B cell (primary cell): ENCODE results near the gene SOD3. TPM values are rescaled to one million over a fixed set of nuclear protein-coding genes. Genes with fewer than 3 reads are reported as not detected.

ENCODE experiments used
- ATAC-seq: fragments of 200-7000 bp; cut with Tn5 transposase; one replicate; pipeline ENCODE4 v1.10.0; 2021; ENCODE audit warnings: low read depth, mild to moderate bottlenecking, moderate number of reproducible peaks, moderate library complexity
- CTCF ChIA-PET: fragments of 350-600 bp; sonication (Branson Sonifier 250); formaldehyde crosslinking; loops from one replicate; lab custom pipeline; 2021; ENCODE audit warnings: antibody characterized with exemption, inconsistent platforms; lab: Charles Lee
- POLR2A ChIA-PET: fragments of 350-600 bp; sonication (Branson Sonifier 250); formaldehyde crosslinking; loops from one replicate; lab custom pipeline; 2021; ENCODE audit warnings: antibody characterized with exemption; lab: Charles Lee
- DNase-seq: peaks from one replicate; pipeline ENCODE4 v3.0.0; 2013
- H2AFZ ChIP-seq: 2 replicates; pipeline ENCODE4 v1.6.1; 2012; ENCODE audit warnings: mild to moderate bottlenecking, low read depth, low read length; ENCODE audit not compliant: insufficient read depth, poor library complexity, severe bottlenecking
- H3K27ac ChIP-seq, 2 donors: 1 replicate in 1 of 2; 2 replicates in 1 of 2; pipeline ENCODE4 v1.5.1; 2012 to 2013; ENCODE audit warnings: low read length in 2 of 2, mild to moderate bottlenecking in 2 of 2, moderate library complexity in 1 of 2
- H3K27me3 ChIP-seq, 4 experiments: fragments of 200-600 bp in 1 of 4; sonication (generic) in 1 of 4; replicated peaks in 1 of 4; 1 replicate in 2 of 4; 2 replicates in 2 of 4; pipeline versions ENCODE4 v1.6.1 to v1.7.0; 2013 to 2016; ENCODE audit warnings: low read length in 3 of 4, mild to moderate bottlenecking in 2 of 4, mixed read lengths in 1 of 4, moderate library complexity in 1 of 4; ENCODE audit not compliant: insufficient read depth in 4 of 4, control insufficient read depth in 3 of 4; ENCODE audit errors: control extremely low read depth in 1 of 4
- H3K36me3 ChIP-seq, 2 experiments: replicated peaks in 1 of 2; 1 replicate in 1 of 2; 2 replicates in 1 of 2; pipeline versions ENCODE4 v1.6.1 to v1.7.1; 2013; ENCODE audit warnings: low read length in 1 of 2; ENCODE audit not compliant: insufficient read depth in 2 of 2, control insufficient read depth in 1 of 2; ENCODE audit errors: control extremely low read depth in 1 of 2, extremely low read depth in 1 of 2
- H3K4me1 ChIP-seq, 2 donors: fragments of 200-600 bp in 1 of 2; sonication (generic) in 1 of 2; 1 replicate in 1 of 2; 2 replicates in 1 of 2; pipeline versions ENCODE4 v1.5.1 to v1.6.1; 2013 to 2017; ENCODE audit warnings: low read length in 2 of 2; ENCODE audit not compliant: control insufficient read depth in 2 of 2, insufficient read depth in 2 of 2
- H3K4me2 ChIP-seq: replicated peaks from 2 replicates; pipeline ENCODE3; 2012; ENCODE audit warnings: mild to moderate bottlenecking, low read depth, low read length; ENCODE audit not compliant: poor library complexity, severe bottlenecking
- H3K4me3 ChIP-seq, 5 experiments: fragments of 200-600 bp in 1 of 5; sonication (generic) in 1 of 5; 1 replicate in 3 of 5; 2 replicates in 2 of 5; pipeline versions ENCODE4 v1.5.1 to v1.7.0; 2011 to 2016; ENCODE audit warnings: low read length in 4 of 5, mild to moderate bottlenecking in 4 of 5, low read depth in 2 of 5, control low read depth in 1 of 5, moderate library complexity in 1 of 5; ENCODE audit not compliant: insufficient read depth in 1 of 5; ENCODE audit errors: control extremely low read depth in 1 of 5, extremely low read depth in 1 of 5
- H3K79me2 ChIP-seq: fragments of 200-600 bp; sonication (generic); one replicate; pipeline ENCODE4 v1.6.0; 2016; ENCODE audit warnings: low read length; ENCODE audit not compliant: control insufficient read depth, insufficient read depth
- H3K9ac ChIP-seq: fragments of 200-600 bp; sonication (generic); 2 replicates; pipeline ENCODE4 v1.6.1; 2017; ENCODE audit warnings: mild to moderate bottlenecking, low read length, moderate library complexity
- H3K9me3 ChIP-seq, 3 donors: one replicate each; pipeline versions ENCODE4 v1.6.1 to v1.7.1; 2013; ENCODE audit warnings: low read length in 2 of 3; ENCODE audit not compliant: control insufficient read depth in 2 of 3, insufficient read depth in 1 of 3; ENCODE audit errors: control extremely low read depth in 1 of 3
- H4K20me1 ChIP-seq: 2 replicates; pipeline ENCODE4 v1.6.0; 2012; ENCODE audit warnings: mild to moderate bottlenecking, low read length; ENCODE audit not compliant: insufficient read depth, control insufficient read depth, poor library complexity, severe bottlenecking
- H3K27ac Mint-ChIP-seq: one replicate; pipeline ENCODE4 v1.8.0; 2021; ENCODE audit warnings: mixed read lengths
- H3K27me3 Mint-ChIP-seq: one replicate; pipeline ENCODE4 v1.8.0; 2021; ENCODE audit warnings: mixed read lengths
- H3K4me1 Mint-ChIP-seq: one replicate; pipeline ENCODE4 v1.8.0; 2021; ENCODE audit warnings: mixed read lengths
- H3K4me3 Mint-ChIP-seq: one replicate; pipeline ENCODE4 v1.8.0; 2021; ENCODE audit warnings: mixed read lengths
- H3K9me3 Mint-ChIP-seq: one replicate; pipeline ENCODE4 v1.8.0; 2022; ENCODE audit warnings: mixed read lengths; ENCODE audit not compliant: insufficient read depth
- EZH2 ChIP-seq: IDR thresholded peaks from 2 replicates; pipeline ENCODE4 v1.6.1; 2012; ENCODE audit warnings: borderline replicate concordance, low read depth, mild to moderate bottlenecking, moderate library complexity, low read length; ENCODE audit not compliant: insufficient read depth, poor library complexity, severe bottlenecking
- WGBS: methylation state at CpG from one replicate; pipeline ENCODE4 v1.1.5; 2013; ENCODE audit warnings: missing lambda C conversion rate; ENCODE audit not compliant: insufficient coverage; 5-methylcytosine and 5-hydroxymethylcytosine counted together
- intact Hi-C: fragments of 100-400 bp; cut with micrococcal nuclease; formaldehyde crosslinking; loops from one replicate; pipeline ENCODE4 v1.10.0; 2022
- polyA plus RNA-seq: library from polyadenylated mRNA; depleted of rRNA; stranded (reverse); fragments of >200 nt; gene quantifications from 2 replicates; pipeline ENCODE4 v1.2.3, GENCODE V29; 2012
- total RNA-seq, 2 donors: library from RNA; stranded (reverse); fragments of 120-200 nt in 1 of 2; gene quantifications; 1 replicate in 1 of 2; 2 replicates in 1 of 2; pipeline versions ENCODE4 v1.2.3 to v1.2.4, GENCODE V29; 2013 to 2022
- TF ChIP-seq, protein P1 (sequence below): fragments of 200-600 bp; IDR thresholded peaks from one replicate; pipeline ENCODE4 v1.8.0; 2022; ENCODE audit warnings: antibody characterized with exemption, mild to moderate bottlenecking

Gene SOD3
- total and polyA plus RNA-seq, 2 donors (not counting 1 experiment from before 2014, with no cell fraction given): not detected

DNA sequence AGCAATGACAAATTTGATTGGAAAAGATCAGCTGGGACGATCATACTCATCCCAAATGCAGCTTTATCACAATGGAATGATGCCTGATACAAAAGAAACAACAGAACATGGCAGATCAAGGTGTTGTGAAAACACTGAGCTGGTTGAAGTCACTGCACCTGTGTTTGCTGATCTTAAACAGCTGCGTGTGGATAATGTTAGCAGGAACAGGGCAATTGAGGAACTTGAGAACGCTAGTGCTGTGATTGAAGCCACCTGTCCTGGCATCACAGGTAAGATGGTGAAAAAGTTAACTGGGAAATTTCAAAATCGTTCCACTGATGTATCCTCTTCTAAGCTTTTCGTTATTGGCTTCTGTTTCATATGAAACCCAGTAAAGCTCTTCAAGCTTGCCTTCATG lies 27.4 kb upstream of the SOD3 start:
- Mint-ChIP-seq H3K4me1 (no peaks in the 10 kb centered on the region), H3K9me3 (no peaks in the 10 kb centered on the region), H3K27me3 (no peaks in the 10 kb centered on the region), H3K4me3 (no peak overlapping the region), H3K27ac (no peak overlapping the region)
- 90% methylated on average over 4 of the region's 5 CpGs for WGBS
- DNase-seq (no peak), ATAC-seq (no peak)
- Histone ChIP-seq H3K27me3 (no peaks in the 10 kb centered on the region), H3K79me2 (no peaks in the 10 kb centered on the region), H3K27ac (no peak overlapping the region), H2AFZ (no peak overlapping the region), H4K20me1 (no peaks in the 10 kb centered on the region), H3K9me3 (no peaks in the 10 kb centered on the region), H3K4me2 (no peak overlapping the region), H3K9ac (no peak overlapping the region), H3K4me1 (no peaks in the 10 kb centered on the region), H3K4me3 (no peak overlapping the region), H3K36me3 (no peaks in the 10 kb centered on the region)
- TF ChIP-seq, protein P1, sequence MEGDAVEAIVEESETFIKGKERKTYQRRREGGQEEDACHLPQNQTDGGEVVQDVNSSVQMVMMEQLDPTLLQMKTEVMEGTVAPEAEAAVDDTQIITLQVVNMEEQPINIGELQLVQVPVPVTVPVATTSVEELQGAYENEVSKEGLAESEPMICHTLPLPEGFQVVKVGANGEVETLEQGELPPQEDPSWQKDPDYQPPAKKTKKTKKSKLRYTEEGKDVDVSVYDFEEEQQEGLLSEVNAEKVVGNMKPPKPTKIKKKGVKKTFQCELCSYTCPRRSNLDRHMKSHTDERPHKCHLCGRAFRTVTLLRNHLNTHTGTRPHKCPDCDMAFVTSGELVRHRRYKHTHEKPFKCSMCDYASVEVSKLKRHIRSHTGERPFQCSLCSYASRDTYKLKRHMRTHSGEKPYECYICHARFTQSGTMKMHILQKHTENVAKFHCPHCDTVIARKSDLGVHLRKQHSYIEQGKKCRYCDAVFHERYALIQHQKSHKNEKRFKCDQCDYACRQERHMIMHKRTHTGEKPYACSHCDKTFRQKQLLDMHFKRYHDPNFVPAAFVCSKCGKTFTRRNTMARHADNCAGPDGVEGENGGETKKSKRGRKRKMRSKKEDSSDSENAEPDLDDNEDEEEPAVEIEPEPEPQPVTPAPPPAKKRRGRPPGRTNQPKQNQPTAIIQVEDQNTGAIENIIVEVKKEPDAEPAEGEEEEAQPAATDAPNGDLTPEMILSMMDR: no peak
- ChIA-PET CTCF (no interaction called here), POLR2A (no interaction called here)
- intact Hi-C loops: no loop called here

DNA sequence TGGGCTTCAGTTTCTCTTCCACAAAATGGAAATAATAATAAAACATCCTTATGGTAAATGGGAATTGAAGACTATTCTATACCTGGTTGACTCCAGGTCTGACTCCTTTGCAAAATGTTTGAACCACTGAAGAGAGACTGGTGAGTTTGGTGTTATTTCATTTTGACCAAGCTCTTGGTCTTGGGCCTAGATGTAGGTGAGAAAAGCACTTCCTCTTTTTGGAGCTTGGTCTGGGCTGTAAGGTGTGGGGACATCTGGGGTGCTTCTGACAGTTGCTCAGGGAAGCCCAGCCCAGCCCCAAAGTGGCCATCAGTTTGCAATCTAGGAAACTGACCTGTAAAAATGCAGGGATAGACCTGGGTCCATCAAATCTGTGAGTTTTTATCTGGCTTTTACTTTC lies 26.8 kb upstream of the SOD3 start:
- POLR2A ChIA-PET: no interaction called here
- Histone ChIP-seq H3K27me3 (no peaks in the 10 kb centered on the region), H3K27ac (no peak overlapping the region), H3K79me2 (no peaks in the 10 kb centered on the region), H3K36me3 (no peaks in the 10 kb centered on the region), H3K9ac (no peak overlapping the region), H3K4me1 (no peaks in the 10 kb centered on the region), H3K9me3 (no peaks in the 10 kb centered on the region), H3K4me2 (no peak overlapping the region), H2AFZ (no peak overlapping the region), H3K4me3 (no peak overlapping the region), H4K20me1 (no peaks in the 10 kb centered on the region)
- no peaks in the 10 kb centered on the region for H3K27me3 Mint-ChIP-seq
- no peak for DNase-seq
- intact Hi-C loops: no loop called here
- no peak overlapping the region for H3K27ac Mint-ChIP-seq
- no peaks in the 10 kb centered on the region for H3K4me1 Mint-ChIP-seq
- ATAC-seq: no peak
- no peak for TF ChIP-seq EZH2
- TF ChIP-seq, protein P1: no peak
- CTCF ChIA-PET: no interaction called here
- H3K4me3 Mint-ChIP-seq: no peak overlapping the region
- no peaks in the 10 kb centered on the region for H3K9me3 Mint-ChIP-seq
